Panc1 (cell line): Measurements from ENCODE around the gene SOX5. TPM values are rescaled to one million over a fixed set of nuclear protein-coding genes. Genes with fewer than 3 reads are reported as not detected.

Source experiments
- ATAC-seq: fragments of 200-7000 bp; cut with Tn5 transposase; 2 replicates; pipeline ENCODE4 v1.9.1; 2020; ENCODE audit warnings: mild to moderate bottlenecking, moderate library complexity
- BruUV-seq: library from RNA; stranded (reverse); fragments of 400-500 nt; replicated peaks from 2 replicates; lab custom pipeline; 2021; lab: Mats Ljungman, UMichigan
- CTCF ChIA-PET: fragments of 300-600 bp; sonication (Branson Sonifier 250); formaldehyde crosslinking; loops from one replicate; lab custom pipeline; 2022; ENCODE audit warnings: antibody characterized with exemption; lab: Charles Lee
- POLR2A ChIA-PET: fragments of 300-600 bp; sonication (Branson Sonifier 250); formaldehyde crosslinking; loops from one replicate; lab custom pipeline; 2022; ENCODE audit warnings: antibody characterized with exemption; lab: Charles Lee
- DNase-seq: peaks from one replicate; pipeline ENCODE4 v3.0.0-alpha.2; 2010; ENCODE audit warnings: low read depth, low spot score
- H3K27ac ChIP-seq: 2 replicates; pipeline ENCODE4 v1.5.1; 2011; ENCODE audit warnings: mild to moderate bottlenecking, low read length, inconsistent platforms
- H3K27me3 ChIP-seq: fragments of 200-500 bp; sonication (Bioruptor generic); 2 replicates; pipeline ENCODE4 v1.6.0; 2014; ENCODE audit warnings: low read length, inconsistent platforms; ENCODE audit not compliant: control insufficient read depth, insufficient read depth
- H3K36me3 ChIP-seq: fragments of 200-500 bp; sonication (Bioruptor generic); 2 replicates; pipeline ENCODE4 v1.5.1; 2014; ENCODE audit warnings: inconsistent platforms, mild to moderate bottlenecking, low read length, moderate library complexity; ENCODE audit not compliant: control insufficient read depth, insufficient read depth
- H3K4me1 ChIP-seq: 2 replicates; pipeline ENCODE4 v1.5.1; 2011; ENCODE audit warnings: inconsistent platforms, mild to moderate bottlenecking, low read length, moderate library complexity; ENCODE audit not compliant: control insufficient read depth, insufficient read depth
- H3K4me3 ChIP-seq, 2 experiments: 2 replicates each; pipeline ENCODE4 v1.5.1; 2011 to 2012; ENCODE audit warnings: low read depth in 2 of 2, low read length in 2 of 2, mild to moderate bottlenecking in 2 of 2, inconsistent platforms in 1 of 2, moderate library complexity in 1 of 2
- H3K9me3 ChIP-seq: fragments of 200-500 bp; sonication (Bioruptor generic); 2 replicates; pipeline ENCODE4 v1.5.1; 2014; ENCODE audit warnings: low read depth, mild to moderate bottlenecking, inconsistent platforms, low read length, moderate library complexity; ENCODE audit not compliant: control insufficient read depth, insufficient read depth
- CTCF ChIP-seq: fragments of 450-650 bp; IDR thresholded peaks from 2 replicates; pipeline ENCODE4 v1.5.1; 2017; ENCODE audit warnings: mild to moderate bottlenecking
- POLR2AphosphoS5 ChIP-seq: IDR thresholded peaks from 2 replicates; pipeline ENCODE4 v1.6.1; 2012; ENCODE audit warnings: mild to moderate bottlenecking, low read depth, low read length, moderate library complexity
- REST ChIP-seq, 2 experiments: IDR thresholded peaks; 2 replicates each; pipeline ENCODE4 v1.6.1; 2011 to 2012; ENCODE audit warnings: low read depth in 2 of 2, control low read depth in 1 of 2, low read length in 1 of 2, mild to moderate bottlenecking in 1 of 2, moderate library complexity in 1 of 2; ENCODE audit not compliant: insufficient read depth in 1 of 2
- SIN3A ChIP-seq: IDR thresholded peaks from 2 replicates; pipeline ENCODE4 v1.6.1; 2012; ENCODE audit warnings: low read depth, mild to moderate bottlenecking, low read length, moderate library complexity, borderline replicate concordance; ENCODE audit not compliant: insufficient read depth
- TCF7L2 ChIP-seq: IDR thresholded peaks from 2 replicates; pipeline ENCODE4 v1.6.1; 2011; ENCODE audit warnings: mild to moderate bottlenecking, low read depth, low read length, inconsistent platforms
- in situ Hi-C: cut with HindIII; loops from 2 replicates; pipeline ENCODE4 v1.10.0; 2016; ENCODE audit warnings: low sequenced_read_pairs, low pct_unique_long_range_greater_than_20kb
- intact Hi-C: fragments of 100-400 bp; cut with micrococcal nuclease; formaldehyde crosslinking; loops from one replicate; pipeline ENCODE4 v1.10.0; 2022; ENCODE audit not compliant: unreplicated experiment
- total RNA-seq: library from RNA; stranded (reverse); gene quantifications from one replicate; pipeline ENCODE4 v1.2.1, GENCODE V29; 2021; ENCODE audit not compliant: unreplicated experiment

SOX5 gene
- total RNA-seq, 1 experiment from 2014 or later = 0.23 TPM

GRCh38 chr12:23944067-23944466 is 5.4 kb downstream of the SOX5 start:
- TF ChIP-seq POLR2AphosphoS5 (no peak), SIN3A (no peak), CTCF (no peak), REST (IDR thresholded peaks at IDR 0.05; ENCODE audit: insufficient read depth in 1 of 2, low read depth in 2 of 2, low read length in 1 of 2) (no peak), TCF7L2 (no peak)
- H3K27ac ChIP-seq = no peak overlapping the region
- no TSS peak for BruUV-seq
- H3K9me3 ChIP-seq = no peaks in the 10 kb centered on the region
- DNase-seq (no peak), ATAC-seq (no peak)
- H3K4me1 ChIP-seq = no peaks in the 10 kb centered on the region
- ChIA-PET CTCF (no interaction called here), POLR2A (no interaction called here)
- 0 out of 2 replicates have a peak, but pooled peaks cover 2% of the 10 kb centered on the region for H3K27me3 ChIP-seq
- in situ Hi-C loops = no loop called here
- intact Hi-C loops = no loop called here
- H3K4me3 ChIP-seq = no peak overlapping the region
- H3K36me3 ChIP-seq = no peaks in the 10 kb centered on the region

- Histone ChIP-seq H3K9me3 (no peaks in the 10 kb centered on the region), H3K36me3 (no peaks in the 10 kb centered on the region), H3K4me3 (no peak overlapping the region), H3K4me1 (no peaks in the 10 kb centered on the region), H3K27me3 (no peaks in the 10 kb centered on the region), H3K27ac (no peak overlapping the region)
- CTCF ChIA-PET = no interaction called here
- no peak for ATAC-seq
- in situ Hi-C loops = no loop called here
- no peak for TF ChIP-seq TCF7L2
- TF ChIP-seq POLR2AphosphoS5 = no peak
- no peak for TF ChIP-seq REST (IDR thresholded peaks at IDR 0.05; ENCODE audit: insufficient read depth in 1 of 2, low read depth in 2 of 2, low read length in 1 of 2)
- no peak for TF ChIP-seq SIN3A
- no peak for TF ChIP-seq CTCF
- POLR2A ChIA-PET = no interaction called here
- intact Hi-C loops = no loop called here
- no peak for DNase-seq
- BruUV-seq = no TSS peak
Measured at GRCh38 chr12:23942841-23943240, 6.6 kb downstream of the SOX5 start.
